BE2C (cell line): ENCODE data around the gene FAM47E.

ENCODE experiments used
- DNase-seq: peaks from one replicate; pipeline ENCODE4 v3.0.0-alpha.2; 2020
- H3K27me3 ChIP-seq: fragments of 250-450 bp; sonication (Bioruptor Pico); 2 replicates; pipeline ENCODE4 v1.5.1; 2020; ENCODE audit warnings: mild to moderate bottlenecking
- H3K36me3 ChIP-seq: fragments of 250-450 bp; sonication (Bioruptor Pico); 2 replicates; pipeline ENCODE4 v1.5.1; 2020; ENCODE audit warnings: mild to moderate bottlenecking
- H3K4me1 ChIP-seq: fragments of 250-450 bp; sonication (Bioruptor Pico); 2 replicates; pipeline ENCODE4 v1.5.1; 2020
- H3K4me3 ChIP-seq: 2 replicates; pipeline ENCODE4 v1.5.1; 2011; ENCODE audit warnings: low read depth, low read length
- H3K9me3 ChIP-seq: fragments of 250-450 bp; sonication (Bioruptor Pico); 2 replicates; pipeline ENCODE4 v1.5.1; 2020
- CTCF ChIP-seq: IDR thresholded peaks from 2 replicates; pipeline ENCODE4 v1.5.1; 2012; ENCODE audit warnings: mild to moderate bottlenecking, low read depth, low read length

FAM47E gene

DNA sequence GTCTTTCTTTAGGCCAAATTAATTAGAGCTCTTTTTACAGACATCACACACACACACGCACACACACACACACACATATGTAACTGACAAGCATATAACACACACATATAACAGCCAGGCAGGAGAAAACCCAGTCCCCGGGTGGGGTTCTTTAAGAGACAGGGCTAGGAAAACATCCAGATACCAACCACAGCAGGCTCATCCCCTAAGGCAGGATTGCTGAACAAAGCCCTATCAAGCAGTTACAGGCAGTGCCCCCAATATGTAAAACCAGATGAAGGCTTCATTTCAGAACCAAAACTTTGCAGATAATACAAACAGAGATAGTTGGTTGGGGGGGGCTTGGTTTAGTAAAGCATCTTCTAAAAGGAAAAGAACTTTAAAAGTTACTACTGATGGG lies 18.0 kb upstream of the FAM47E start:
- Histone ChIP-seq H3K9me3 (no peaks in the 10 kb centered on the region), H3K4me1 (no peaks in the 10 kb centered on the region), H3K4me3 (no peak overlapping the region), H3K27me3 (no peaks in the 10 kb centered on the region), H3K36me3 (no peaks in the 10 kb centered on the region)
- no peak for TF ChIP-seq CTCF
- peak; percentile 43 for DNase-seq

- no peak for DNase-seq
- Histone ChIP-seq H3K9me3 (no peaks in the 10 kb centered on the region), H3K4me3 (no peak overlapping the region), H3K4me1 (no peaks in the 10 kb centered on the region), H3K27me3 (no peaks in the 10 kb centered on the region), H3K36me3 (no peaks in the 10 kb centered on the region)
- no peak for TF ChIP-seq CTCF
Observed at GRCh38 chr4:76233967-76234678, 17.4 kb upstream of the FAM47E start.

- Histone ChIP-seq H3K9me3 (no peaks in the 10 kb centered on the region), H3K36me3 (no peaks in the 10 kb centered on the region), H3K27me3 (no peaks in the 10 kb centered on the region), H3K4me1 (no peaks in the 10 kb centered on the region), H3K4me3 (no peak overlapping the region)
- DNase-seq = no peak
- no peak for TF ChIP-seq CTCF
Observed at GRCh38 chr4:76234679-76235044, 16.9 kb upstream of the FAM47E start.

DNA sequence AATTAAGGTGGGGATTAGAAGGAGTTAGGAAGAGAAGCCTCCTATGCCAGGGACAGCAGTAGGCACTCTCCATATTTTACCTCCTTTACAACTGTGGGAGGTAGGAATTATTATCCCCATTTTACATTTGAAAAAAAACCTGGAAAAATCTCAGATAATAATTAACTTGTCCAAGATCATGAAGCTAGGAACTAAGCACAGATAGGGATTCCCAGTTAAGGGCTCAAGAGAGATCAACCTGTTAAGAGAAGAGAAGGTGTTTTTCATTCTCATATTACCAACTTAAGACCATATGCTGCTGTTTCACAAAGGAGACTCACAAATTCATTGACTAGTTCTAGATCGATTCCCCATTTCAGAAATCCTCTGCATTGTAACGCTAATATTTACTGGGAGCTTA lies 16.1 kb upstream of the FAM47E start:
- TF ChIP-seq CTCF = no peak
- no peak overlapping the region for H3K4me3 ChIP-seq
- no peaks in the 10 kb centered on the region for H3K36me3 ChIP-seq
- no peak for DNase-seq
- no peaks in the 10 kb centered on the region for H3K4me1 ChIP-seq
- no peaks in the 10 kb centered on the region for H3K9me3 ChIP-seq
- no peaks in the 10 kb centered on the region for H3K27me3 ChIP-seq

- no peak overlapping the region for H3K4me3 ChIP-seq
- H3K9me3 ChIP-seq = no peaks in the 10 kb centered on the region
- no peak for TF ChIP-seq CTCF
- no peaks in the 10 kb centered on the region for H3K4me1 ChIP-seq
- H3K27me3 ChIP-seq = no peaks in the 10 kb centered on the region
- no peaks in the 10 kb centered on the region for H3K36me3 ChIP-seq
- DNase-seq = no peak
Observed at GRCh38 chr4:76235915-76236314, 15.6 kb upstream of the FAM47E start.

DNA sequence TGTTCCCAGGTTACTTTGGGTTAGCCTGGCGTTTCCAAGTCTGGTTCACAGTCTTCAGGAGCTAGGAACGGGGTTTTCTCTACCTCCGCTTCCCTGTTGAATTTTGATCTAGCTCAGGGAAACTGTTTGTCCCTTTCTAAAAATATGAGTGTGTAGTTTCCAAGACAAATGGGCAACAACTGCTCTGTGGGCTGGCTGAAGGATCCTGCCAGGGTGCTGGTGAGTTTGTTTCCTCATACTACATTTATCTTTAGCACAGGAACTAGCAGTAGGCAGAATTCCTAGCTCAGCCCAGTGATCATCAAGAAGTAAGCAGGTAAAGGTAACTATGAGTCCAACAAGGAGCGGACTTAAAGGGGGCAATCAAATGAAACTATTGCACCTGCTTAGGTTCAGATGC lies 13.3 kb upstream of the FAM47E start:
- no peak overlapping the region for H3K4me3 ChIP-seq
- H3K36me3 ChIP-seq = no peaks in the 10 kb centered on the region
- no peaks in the 10 kb centered on the region for H3K4me1 ChIP-seq
- TF ChIP-seq CTCF = no peak
- no peaks in the 10 kb centered on the region; the same call in 1 of the 2 replicates for H3K27me3 ChIP-seq
- no peak for DNase-seq
- no peaks in the 10 kb centered on the region for H3K9me3 ChIP-seq
